Measurements from ENCODE around the gene SLC4A8. TPM values are rescaled to one million over a fixed set of nuclear protein-coding genes. Genes with fewer than 3 reads are reported as not detected.

SLC4A8 gene
- total and polyA plus RNA-seq, 9 of the 15 experiments (the other 6 are each of a cell fraction or from before 2014, with no cell fraction given): 0.04 to 1.5 (median 0.12) TPM; not detected in 2

- TF ChIP-seq ZFP30 (CRISPR knock-in tag; IDR thresholded peaks at IDR 0.05; ENCODE audit: borderline replicate concordance) (no peak), ZNF780A (CRISPR knock-in tag; IDR thresholded peaks at IDR 0.05) (no peak), RBFOX2 (IDR thresholded peaks at IDR 0.05; ENCODE audit: low read depth, low read length) (no peak)
- TF ChIP-seq, protein P1, sequence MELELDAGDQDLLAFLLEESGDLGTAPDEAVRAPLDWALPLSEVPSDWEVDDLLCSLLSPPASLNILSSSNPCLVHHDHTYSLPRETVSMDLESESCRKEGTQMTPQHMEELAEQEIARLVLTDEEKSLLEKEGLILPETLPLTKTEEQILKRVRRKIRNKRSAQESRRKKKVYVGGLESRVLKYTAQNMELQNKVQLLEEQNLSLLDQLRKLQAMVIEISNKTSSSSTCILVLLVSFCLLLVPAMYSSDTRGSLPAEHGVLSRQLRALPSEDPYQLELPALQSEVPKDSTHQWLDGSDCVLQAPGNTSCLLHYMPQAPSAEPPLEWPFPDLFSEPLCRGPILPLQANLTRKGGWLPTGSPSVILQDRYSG (tag; conservative IDR thresholded peaks at IDR 0.05; ENCODE audit: low read depth): no peak
Observed at GRCh38 chr12:51470116-51470515, 45.5 kb downstream of the SLC4A8 start (continued).

- Histone ChIP-seq H3K36me3 (ENCODE audit: control insufficient read depth, insufficient read depth, low read length) (no peaks in the 10 kb centered on the region), H3K4me2 (ENCODE audit: insufficient read depth, low read length) (no peak overlapping the region), H4K20me1 (replicated peaks; ENCODE audit: control insufficient read depth, insufficient read depth, low read length) (no peaks in the 10 kb centered on the region), H3K27me3 (ENCODE audit: control insufficient read depth in 2 of 2, insufficient read depth in 2 of 2, low read length in 2 of 2) (peaks cover 8 to 19% of the 10 kb centered on the region in 2 experiments; a peak in 3 of 5 replicates), H3K9ac (ENCODE audit: insufficient read depth in 1 of 2, low read depth in 2 of 2, low read length in 2 of 2) (no peak overlapping the region), H3K4me1 (replicated peaks in 1 of 2; ENCODE audit: control insufficient read depth in 2 of 2, insufficient read depth in 2 of 2, low read length in 2 of 2) (no peaks in the 10 kb centered on the region), H3K9me1 (ENCODE audit: control insufficient read depth, insufficient read depth, low read length) (no peaks in the 10 kb centered on the region), H3K4me3 (no peak overlapping the region), H3K79me2 (ENCODE audit: control insufficient read depth, insufficient read depth, low read length) (no peaks in the 10 kb centered on the region), H3K9me3 (replicated peaks; ENCODE audit: control insufficient read depth, insufficient read depth, low read depth, low read length) (no peaks in the 10 kb centered on the region), H2AFZ (ENCODE audit: low read depth, low read length) (no peak overlapping the region), H3K27ac (ENCODE audit: extremely low read depth, low read depth, low read length) (no peak overlapping the region)
- no peak for ATAC-seq
- CTCF ChIA-PET (ENCODE audit: low intra/inter-chr PET ratio): no interaction called here
- no peak for DNase-seq (ENCODE audit: extremely low read depth in 1 of 4, low spot score in 3 of 4)
- TF ChIP-seq ARID2 (IDR thresholded peaks at IDR 0.05): no peak
- peak; percentile 20 for TF ChIP-seq MEIS2 (IDR thresholded peaks at IDR 0.05; ENCODE audit: partially characterized antibody)
- TF ChIP-seq, protein P2, sequence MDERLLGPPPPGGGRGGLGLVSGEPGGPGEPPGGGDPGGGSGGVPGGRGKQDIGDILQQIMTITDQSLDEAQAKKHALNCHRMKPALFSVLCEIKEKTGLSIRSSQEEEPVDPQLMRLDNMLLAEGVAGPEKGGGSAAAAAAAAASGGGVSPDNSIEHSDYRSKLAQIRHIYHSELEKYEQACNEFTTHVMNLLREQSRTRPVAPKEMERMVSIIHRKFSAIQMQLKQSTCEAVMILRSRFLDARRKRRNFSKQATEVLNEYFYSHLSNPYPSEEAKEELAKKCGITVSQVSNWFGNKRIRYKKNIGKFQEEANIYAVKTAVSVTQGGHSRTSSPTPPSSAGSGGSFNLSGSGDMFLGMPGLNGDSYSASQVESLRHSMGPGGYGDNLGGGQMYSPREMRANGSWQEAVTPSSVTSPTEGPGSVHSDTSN (CRISPR knock-in tag; IDR thresholded peaks at IDR 0.05; ENCODE audit: low read depth): no peak
- TF ChIP-seq, protein P2 (tag; conservative IDR thresholded peaks at IDR 0.05; ENCODE audit: low read depth): peak; percentile 42; the same call in 1 of the 2 replicates
- no peak for TF ChIP-seq MEF2D (tag; conservative IDR thresholded peaks at IDR 0.05; ENCODE audit: low read depth)
- TF ChIP-seq MTA3 (IDR thresholded peaks at IDR 0.05; ENCODE audit: borderline replicate concordance): no peak
- no peak for TF ChIP-seq TEAD1 (CRISPR knock-in tag; IDR thresholded peaks at IDR 0.05)
- in situ Hi-C loops (cut with MboI) (no loop called here), intact Hi-C loops (cut with micrococcal nuclease) (no loop called here)
- FAIRE-seq: no peak
- no TSS peak for BruUV-seq (replicated peaks)
- POLR2A ChIA-PET: interaction anchor here (0.6 kb wide), 1 partner anchor 379 kb away, joined by 3 read pairs; no protein-coding TSS in a partner anchor
- under 1% methylated on average over 7 of the region's 7 CpGs for WGBS (ENCODE audit: insufficient coverage, low coverage, missing lambda C conversion rate)
Observed at GRCh38 chr12:51471111-51471864, 46.7 kb downstream of the SLC4A8 start.

Measured in K562 (cell line).